OCI-LY7 (cell line): ENCODE measurements around the gene AKR7A3. TPM values are rescaled to one million over a fixed set of nuclear protein-coding genes. Genes with fewer than 3 reads are reported as not detected.
"Not testable (repeated sequence)": the region's sequence is repeated elsewhere in the genome, so short reads cannot be mapped to it uniquely, and the experiment has no call there.

ENCODE experiments used
- BruUV-seq: library from RNA; stranded (reverse); fragments of 400-500 nt; replicated peaks from 2 replicates; lab custom pipeline; 2021; lab: Mats Ljungman, UMichigan
- CTCF ChIA-PET: fragments of 300-600 bp; sonication (Branson Sonifier 250); formaldehyde crosslinking; loops from one replicate; lab custom pipeline; 2022; ENCODE audit warnings: antibody characterized with exemption; ENCODE audit not compliant: unreplicated experiment; lab: Charles Lee
- POLR2A ChIA-PET: fragments of 300-600 bp; sonication (Branson Sonifier 250); formaldehyde crosslinking; loops from one replicate; lab custom pipeline; 2022; ENCODE audit warnings: antibody characterized with exemption; lab: Charles Lee
- DNase-seq: peaks from one replicate; pipeline ENCODE4 v3.0.0-alpha.2; 2015; ENCODE audit warnings: low spot score
- H2AFZ ChIP-seq: fragments of 200-600 bp; sonication (generic), shearing (Covaris generic); 2 replicates; pipeline ENCODE4 v1.6.1; 2014; ENCODE audit warnings: mild to moderate bottlenecking, antibody characterized with exemption, low read length, moderate library complexity
- H3K27ac ChIP-seq: fragments of 200-600 bp; sonication (generic); 2 replicates; pipeline ENCODE4 v1.5.1; 2014; ENCODE audit warnings: mixed run types, low read depth, mild to moderate bottlenecking, moderate library complexity, low read length, inconsistent platforms; ENCODE audit not compliant: poor library complexity, severe bottlenecking
- H3K36me3 ChIP-seq: fragments of 200-600 bp; sonication (generic); 2 replicates; pipeline ENCODE4 v1.6.1; 2014; ENCODE audit warnings: mild to moderate bottlenecking, antibody characterized with exemption, low read length, moderate library complexity, mixed read lengths; ENCODE audit not compliant: insufficient read depth
- H3K4me1 ChIP-seq: fragments of 200-600 bp; sonication (generic); 2 replicates; pipeline ENCODE4 v1.5.1; 2014; ENCODE audit warnings: mild to moderate bottlenecking, low read length; ENCODE audit not compliant: insufficient read depth, poor library complexity, severe bottlenecking
- H3K4me2 ChIP-seq: fragments of 200-600 bp; sonication (generic); 2 replicates; pipeline ENCODE4 v1.6.1; 2014; ENCODE audit warnings: mild to moderate bottlenecking, low read length
- H3K4me3 ChIP-seq: fragments of 200-600 bp; sonication (generic); 2 replicates; pipeline ENCODE4 v1.5.1; 2014; ENCODE audit warnings: mild to moderate bottlenecking, low read depth, low read length; ENCODE audit not compliant: poor library complexity, severe bottlenecking
- H3K79me2 ChIP-seq: fragments of 200-600 bp; sonication (generic); 2 replicates; pipeline ENCODE4 v1.6.1; 2016; ENCODE audit warnings: low read depth, mild to moderate bottlenecking, low read length, moderate library complexity, mixed read lengths; ENCODE audit not compliant: insufficient read depth
- H3K9me2 ChIP-seq: fragments of 200-600 bp; sonication (generic); 2 replicates; pipeline ENCODE4 v1.6.1; 2016; ENCODE audit warnings: mild to moderate bottlenecking, low read length, mixed read lengths; ENCODE audit not compliant: insufficient read depth
- H3K9me3 ChIP-seq: fragments of 200-600 bp; sonication (generic); 2 replicates; pipeline ENCODE4 v1.6.1; 2014; ENCODE audit warnings: mild to moderate bottlenecking, mixed run types, low read length, mixed read lengths
- H4K20me1 ChIP-seq: fragments of 200-600 bp; sonication (generic); 2 replicates; pipeline ENCODE4 v1.6.1; 2014; ENCODE audit warnings: mild to moderate bottlenecking, antibody characterized with exemption, low read length, moderate library complexity, mixed read lengths; ENCODE audit not compliant: insufficient read depth
- CTCF ChIP-seq: fragments of 200-600 bp; sonication (generic); conservative IDR thresholded peaks from 2 replicates; pipeline ENCODE4 v1.5.1; 2014; ENCODE audit warnings: mild to moderate bottlenecking, antibody characterized with exemption, low read length, moderate library complexity, mixed read lengths
- EZH2phosphoT487 ChIP-seq: fragments of 200-600 bp; sonication (generic); IDR thresholded peaks from 2 replicates; pipeline ENCODE4 v1.6.1; 2018; ENCODE audit warnings: low read depth, borderline replicate concordance, mild to moderate bottlenecking, mixed run types, antibody characterized with exemption, low read length, moderate library complexity, mixed read lengths
- intact Hi-C: fragments of 100-400 bp; cut with micrococcal nuclease; formaldehyde crosslinking; loops from one replicate; pipeline ENCODE4 v1.10.0; 2022; ENCODE audit not compliant: unreplicated experiment
- total RNA-seq, 2 experiments: library from RNA; depleted of rRNA in 1 of 2; stranded (reverse); fragments of >200 nt in 1 of 2; shearing (Covaris generic) in 1 of 2; gene quantifications; 2 replicates each; pipeline ENCODE4 v1.2.3, GENCODE V29; 2014 to 2022

Gene AKR7A3
- total RNA-seq, 2 experiments from 2014 or later = 1.2 to 2.6 TPM

- H3K4me1 ChIP-seq, intact Hi-C loops, CTCF ChIA-PET, H4K20me1 ChIP-seq, H3K9me3 ChIP-seq, H3K79me2 ChIP-seq, H3K4me3 ChIP-seq, H3K9me2 ChIP-seq, H3K27ac ChIP-seq, BruUV-seq, H3K36me3 ChIP-seq, H3K4me2 ChIP-seq, H2AFZ ChIP-seq, DNase-seq: not testable (repeated sequence)
- TF ChIP-seq CTCF = peak; percentile 64
- POLR2A ChIA-PET = interaction anchor here (0.6 kb wide), 1 partner anchor 12 kb away, joined by 3 read pairs; no protein-coding TSS in a partner anchor
Measured at GRCh38 chr1:19269427-19270342, 18.9 kb downstream of the AKR7A3 start.

GRCh38 chr1:19268445-19268844 is 20.1 kb downstream of the AKR7A3 start:
- BruUV-seq = no TSS peak

More at GRCh38 chr1:19268445-19268844, 20.1 kb downstream of the AKR7A3 start:
- Histone ChIP-seq H3K27ac (no peak overlapping the region), H3K4me3 (no peak overlapping the region), H3K79me2 (no peaks in the 10 kb centered on the region), H3K9me3 (no peaks in the 10 kb centered on the region), H3K36me3 (no peaks in the 10 kb centered on the region), H3K4me1 (no peaks in the 10 kb centered on the region), H2AFZ (no peak overlapping the region), H3K9me2 (no peaks in the 10 kb centered on the region), H4K20me1 (no peaks in the 10 kb centered on the region), H3K4me2 (no peak overlapping the region)
- ChIA-PET CTCF (no interaction called here), POLR2A (no interaction called here)
- no peak for DNase-seq
- TF ChIP-seq EZH2phosphoT487 (no peak), CTCF (no peak)
- intact Hi-C loops = no loop called here
